SHP77 (cell line): ENCODE measurements around the gene CFAP410.

Experiments used
- DNase-seq, 2 experiments: peaks; one replicate each; lab custom pipeline; 2025; lab: John Stamatoyannopoulos, UW

The CFAP410 gene

GRCh38 chr21:44338971-44339910, at the start of gene CFAP410:
Gene CFAP410, minus strand, starts transcription at chr21:44339390. Its CDS starts 196 bp downstream, at chr21:44339194.
- peak; percentile 82 to 89 for DNase-seq

GRCh38 chr21:44384968-44385367, 45.8 kb upstream of the CFAP410 start:
- DNase-seq, result no peak

GRCh38 chr21:44383216-44383615, 44.0 kb upstream of the CFAP410 start:
- DNase-seq, result no peak

GRCh38 chr21:44382536-44382935, 43.3 kb upstream of the CFAP410 start:
- no peak for DNase-seq

GRCh38 chr21:44381874-44382273, 42.7 kb upstream of the CFAP410 start:
- DNase-seq, result no peak

GRCh38 chr21:44380876-44381275, 41.7 kb upstream of the CFAP410 start:
- DNase-seq, result no peak

- DNase-seq, result no peak
Observed at GRCh38 chr21:44379991-44380865, 41.0 kb upstream of the CFAP410 start.

- DNase-seq, result no peak
Observed at GRCh38 chr21:44379515-44379848, 40.3 kb upstream of the CFAP410 start.

GRCh38 chr21:44378646-44379514, 39.7 kb upstream of the CFAP410 start:
- DNase-seq, result no peak

- DNase-seq, result no peak
Observed at GRCh38 chr21:44377922-44378645, 38.9 kb upstream of the CFAP410 start.

- no peak for DNase-seq
Observed at GRCh38 chr21:44377201-44377921, 38.2 kb upstream of the CFAP410 start.

- no peak for DNase-seq
Observed at GRCh38 chr21:44376606-44377005, 37.4 kb upstream of the CFAP410 start.

- DNase-seq, result no peak
Observed at GRCh38 chr21:44375761-44376241, 36.6 kb upstream of the CFAP410 start.

GRCh38 chr21:44375281-44375651, 36.1 kb upstream of the CFAP410 start:
- no peak for DNase-seq

GRCh38 chr21:44374601-44375280, 35.6 kb upstream of the CFAP410 start:
- DNase-seq, result no peak

GRCh38 chr21:44372616-44373015, 33.4 kb upstream of the CFAP410 start:
- no peak for DNase-seq

GRCh38 chr21:44371596-44371995, 32.4 kb upstream of the CFAP410 start:
- no peak for DNase-seq

GRCh38 chr21:44370786-44371410, 31.7 kb upstream of the CFAP410 start:
- no peak for DNase-seq

- peak; percentile 14 to 19 for DNase-seq
Observed at GRCh38 chr21:44370027-44370735, 31.0 kb upstream of the CFAP410 start.
